ENCODE measurements around the gene NEIL1. TPM values are rescaled to one million over a fixed set of nuclear protein-coding genes. Genes with fewer than 3 reads are reported as not detected.

The NEIL1 gene
- total and polyA plus RNA-seq, 10 of the 15 experiments (the other 5 are each of a cell fraction or from before 2014, with no cell fraction given) = 0.10 to 2.3 (median 0.66) TPM

DNA sequence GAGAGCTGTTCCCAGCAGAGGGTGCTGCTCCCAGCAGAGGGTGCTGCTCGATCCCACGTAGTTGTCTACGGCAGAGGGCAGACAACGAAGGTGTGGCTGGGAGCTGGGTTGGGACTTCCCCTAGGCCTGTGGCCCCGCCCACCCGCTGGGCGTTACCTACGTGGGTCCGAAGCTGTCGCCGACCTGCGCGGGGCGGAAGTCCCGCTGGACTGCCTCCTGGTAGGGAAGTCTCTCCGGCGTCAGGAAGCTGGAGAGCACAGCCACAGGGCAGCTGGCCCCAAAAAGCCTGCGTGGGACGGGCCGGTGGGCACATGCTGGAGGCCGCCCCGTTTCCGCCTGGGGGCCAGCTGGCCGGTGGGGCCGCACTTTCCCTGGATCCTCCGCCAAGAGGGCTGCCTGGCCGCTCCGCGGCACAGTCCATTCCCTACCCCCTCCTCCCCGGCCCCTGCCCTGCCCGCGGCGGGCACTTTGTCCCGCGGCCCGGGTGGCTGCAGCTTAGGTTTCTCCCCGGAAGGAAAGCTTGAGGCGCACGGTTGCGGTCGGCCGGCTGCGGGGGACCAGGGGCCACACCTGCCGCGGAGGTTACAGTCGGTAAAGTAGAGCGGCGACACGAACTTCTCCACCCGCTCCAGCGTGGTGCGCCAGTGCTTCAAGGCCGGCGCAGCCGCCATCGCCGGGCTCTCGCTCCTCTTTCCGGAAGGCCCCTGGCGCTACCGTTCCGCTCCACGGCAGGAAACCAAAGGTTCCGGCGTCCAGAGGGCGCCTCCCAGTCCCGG lies 21.3 kb downstream of the NEIL1 start, which contains the start of gene MAN2C1 (continued):
- no peak for TF ChIP-seq ATF3 (IDR thresholded peaks at IDR 0.05; ENCODE audit: borderline replicate concordance, extremely low read depth, low read depth, low read length)
- no peak for TF ChIP-seq CHD4 (IDR thresholded peaks at IDR 0.05)
- no peak for TF ChIP-seq RAD51 (IDR thresholded peaks at IDR 0.05)

GRCh38 chr15:75368689-75369239 lies 21.9 kb downstream of the NEIL1 start:
- in situ Hi-C loops (cut with MboI) (no loop called here), intact Hi-C loops (cut with micrococcal nuclease; ENCODE audit: unreplicated experiment) (loop anchor here (1.0 to 2.0 kb wide), 2 partner anchors 82 to 272 kb away; partner anchors contain the start of genes IMP3 and SIN3A)
- no peaks in the 10 kb centered on the region for H3K9me3 ChIP-seq (replicated peaks; ENCODE audit: control insufficient read depth, insufficient read depth, low read length)
- FAIRE-seq (no peak), ATAC-seq (peak; percentile 2), DNase-seq (ENCODE audit: low read depth, low spot score) (no peak)
- peak overlapping the region; percentile 93 for H3K9ac ChIP-seq (ENCODE audit: control insufficient read depth, insufficient read depth, low read length)
- H3K79me2 ChIP-seq (ENCODE audit: control insufficient read depth, insufficient read depth, low read length) = peaks cover 8% of the 10 kb centered on the region
- RAD21 ChIA-PET (ENCODE audit: unreplicated experiment) = interaction anchor here (0.6 to 4.2 kb wide), 20 partner anchors 31 to 375 kb away, joined by 3 to 113 read pairs (median 4); partner anchors contain the start of genes IMP3, PPCDC, PTPN9 and SCAMP5
- peaks cover 6% of the 10 kb centered on the region for H3K4me1 ChIP-seq (ENCODE audit: control insufficient read depth, insufficient read depth, low read length)
- peak overlapping the region; percentile 23 for H3K4me2 ChIP-seq (ENCODE audit: control insufficient read depth, insufficient read depth)
- SMC1A ChIA-PET (ENCODE audit: uncharacterized antibody, unreplicated experiment) = interaction anchor here (0.8 to 3.1 kb wide), 18 partner anchors 10 to 339 kb away, joined by 3 to 24 read pairs (median 6); partner anchors contain the start of genes IMP3, SIN3A and SNUPN
- no peaks in the 10 kb centered on the region for H3K27me3 ChIP-seq (replicated peaks in 1 of 2; ENCODE audit: control insufficient read depth in 2 of 2, insufficient read depth in 2 of 2, low read length in 1 of 2)
- POLR2A ChIA-PET = interaction anchor here (0.5 to 3.2 kb wide), 22 partner anchors 12 to 1535 kb away, joined by 3 to 43 read pairs (median 4); partner anchors contain the start of genes COMMD4, IMP3, PPCDC and SIN3A
- H3K36me3 ChIP-seq (ENCODE audit: control insufficient read depth in 2 of 2, insufficient read depth in 2 of 2, low read length in 1 of 2) = peaks cover 7 to 22% of the 10 kb centered on the region in 2 experiments
- peak overlapping the region; percentile 91 for H3K27ac ChIP-seq (ENCODE audit: control insufficient read depth, insufficient read depth)
- 2% methylated on average over 23 of the region's 23 CpGs for WGBS (ENCODE audit: insufficient coverage, insufficient replicate concordance, low lambda C conversion rate, missing lambda C conversion rate)
- H2AFZ ChIP-seq (ENCODE audit: control insufficient read depth, low read depth, low read length) = peak overlapping the region; percentile 53
- BruUV-seq (replicated peaks) = TSS peak; percentile 90
- no peaks in the 10 kb centered on the region for H4K20me1 ChIP-seq (ENCODE audit: control insufficient read depth, insufficient read depth)
- CTCF ChIA-PET = interaction anchor here (0.9 to 4.9 kb wide), 28 partner anchors 11 to 433 kb away, joined by 3 to 86 read pairs (median 8); partner anchors contain the start of genes COMMD4, IMP3, PTPN9 and SIN3A
- H3K4me3 ChIP-seq = peak overlapping the region; percentile 75
- TF ChIP-seq ZBTB40 (IDR thresholded peaks at IDR 0.05; ENCODE audit: borderline replicate concordance) (no peak), RAD51 (IDR thresholded peaks at IDR 0.05) (no peak), ETV6 (conservative IDR thresholded peaks at IDR 0.05 in 1 of 2, IDR thresholded peaks at IDR 0.05 in 1 of 2; ENCODE audit: borderline replicate concordance in 1 of 2, low read depth in 1 of 2) (no peak), CREM (IDR thresholded peaks at IDR 0.05; ENCODE audit: low read depth) (no peak), SP1 (IDR thresholded peaks at IDR 0.05; ENCODE audit: low read depth, low read length) (no peak), HDGF (IDR thresholded peaks at IDR 0.05) (no peak)
- TF ChIP-seq, protein P1, sequence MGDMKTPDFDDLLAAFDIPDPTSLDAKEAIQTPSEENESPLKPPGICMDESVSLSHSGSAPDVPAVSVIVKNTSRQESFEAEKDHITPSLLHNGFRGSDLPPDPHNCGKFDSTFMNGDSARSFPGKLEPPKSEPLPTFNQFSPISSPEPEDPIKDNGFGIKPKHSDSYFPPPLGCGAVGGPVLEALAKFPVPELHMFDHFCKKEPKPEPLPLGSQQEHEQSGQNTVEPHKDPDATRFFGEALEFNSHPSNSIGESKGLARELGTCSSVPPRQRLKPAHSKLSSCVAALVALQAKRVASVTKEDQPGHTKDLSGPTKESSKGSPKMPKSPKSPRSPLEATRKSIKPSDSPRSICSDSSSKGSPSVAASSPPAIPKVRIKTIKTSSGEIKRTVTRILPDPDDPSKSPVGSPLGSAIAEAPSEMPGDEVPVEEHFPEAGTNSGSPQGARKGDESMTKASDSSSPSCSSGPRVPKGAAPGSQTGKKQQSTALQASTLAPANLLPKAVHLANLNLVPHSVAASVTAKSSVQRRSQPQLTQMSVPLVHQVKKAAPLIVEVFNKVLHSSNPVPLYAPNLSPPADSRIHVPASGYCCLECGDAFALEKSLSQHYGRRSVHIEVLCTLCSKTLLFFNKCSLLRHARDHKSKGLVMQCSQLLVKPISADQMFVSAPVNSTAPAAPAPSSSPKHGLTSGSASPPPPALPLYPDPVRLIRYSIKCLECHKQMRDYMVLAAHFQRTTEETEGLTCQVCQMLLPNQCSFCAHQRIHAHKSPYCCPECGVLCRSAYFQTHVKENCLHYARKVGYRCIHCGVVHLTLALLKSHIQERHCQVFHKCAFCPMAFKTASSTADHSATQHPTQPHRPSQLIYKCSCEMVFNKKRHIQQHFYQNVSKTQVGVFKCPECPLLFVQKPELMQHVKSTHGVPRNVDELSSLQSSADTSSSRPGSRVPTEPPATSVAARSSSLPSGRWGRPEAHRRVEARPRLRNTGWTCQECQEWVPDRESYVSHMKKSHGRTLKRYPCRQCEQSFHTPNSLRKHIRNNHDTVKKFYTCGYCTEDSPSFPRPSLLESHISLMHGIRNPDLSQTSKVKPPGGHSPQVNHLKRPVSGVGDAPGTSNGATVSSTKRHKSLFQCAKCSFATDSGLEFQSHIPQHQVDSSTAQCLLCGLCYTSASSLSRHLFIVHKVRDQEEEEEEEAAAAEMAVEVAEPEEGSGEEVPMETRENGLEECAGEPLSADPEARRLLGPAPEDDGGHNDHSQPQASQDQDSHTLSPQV (IDR thresholded peaks at IDR 0.05) = no peak
- TF ChIP-seq, protein P2, sequence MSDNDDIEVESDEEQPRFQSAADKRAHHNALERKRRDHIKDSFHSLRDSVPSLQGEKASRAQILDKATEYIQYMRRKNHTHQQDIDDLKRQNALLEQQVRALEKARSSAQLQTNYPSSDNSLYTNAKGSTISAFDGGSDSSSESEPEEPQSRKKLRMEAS (IDR thresholded peaks at IDR 0.05; ENCODE audit: low read depth, low read length) = no peak
